HCT116 (cell line): Measurements from ENCODE around the gene RASL11A.

Experiments used
- EGR1 ChIP-seq: IDR thresholded peaks from 2 replicates; pipeline ENCODE4 v1.6.1; 2012; ENCODE audit warnings: low read depth
- EZH2phosphoT487 ChIP-seq: fragments of 200-600 bp; IDR thresholded peaks from 2 replicates; pipeline ENCODE4 v1.6.1; 2018; ENCODE audit warnings: antibody characterized with exemption, borderline replicate concordance
- FOSL1 ChIP-seq: IDR thresholded peaks from 2 replicates; pipeline ENCODE4 v1.6.1; 2012; ENCODE audit warnings: low read depth
- POLR2A ChIP-seq: IDR thresholded peaks from 2 replicates; pipeline ENCODE4 v1.7.0; 2011; ENCODE audit warnings: borderline replicate concordance; ENCODE audit not compliant: insufficient read depth, insufficient read length; ENCODE audit errors: extremely low read depth
- POLR2AphosphoS5 ChIP-seq: IDR thresholded peaks from 2 replicates; pipeline ENCODE4 v1.6.1; 2011; ENCODE audit warnings: mild to moderate bottlenecking, low read depth, low read length, moderate library complexity
- SIN3A ChIP-seq: IDR thresholded peaks from 2 replicates; pipeline ENCODE4 v1.6.1; 2012; ENCODE audit warnings: low read depth
- TCF7L2 ChIP-seq: IDR thresholded peaks from 2 replicates; pipeline ENCODE4 v1.7.0; 2011; ENCODE audit warnings: borderline replicate concordance, inconsistent platforms; ENCODE audit not compliant: insufficient read depth, insufficient read length; ENCODE audit errors: extremely low read depth
- TF ChIP-seq, protein P1 (sequence below), 3 experiments: fragments of 200-600 bp in 1 of 3; sonication (generic) in 1 of 3; IDR thresholded peaks in 2 of 3; conservative IDR thresholded peaks in 1 of 3; 2 replicates each; pipeline ENCODE4 v1.5.1; 2012 to 2017; ENCODE audit warnings: low read depth in 2 of 3, low read length in 2 of 3, antibody characterized with exemption in 1 of 3, borderline replicate concordance in 1 of 3, control low read depth in 1 of 3, mild to moderate bottlenecking in 1 of 3, mixed read lengths in 1 of 3, mixed run types in 1 of 3, moderate library complexity in 1 of 3; ENCODE audit not compliant: insufficient read depth in 1 of 3
- TF ChIP-seq, protein P2 (sequence below): IDR thresholded peaks from 2 replicates; pipeline ENCODE4 v1.6.1; 2012; ENCODE audit warnings: low read depth
- TF ChIP-seq, protein P3 (sequence below): IDR thresholded peaks from 2 replicates; pipeline ENCODE4 v1.6.1; 2012

DNA sequence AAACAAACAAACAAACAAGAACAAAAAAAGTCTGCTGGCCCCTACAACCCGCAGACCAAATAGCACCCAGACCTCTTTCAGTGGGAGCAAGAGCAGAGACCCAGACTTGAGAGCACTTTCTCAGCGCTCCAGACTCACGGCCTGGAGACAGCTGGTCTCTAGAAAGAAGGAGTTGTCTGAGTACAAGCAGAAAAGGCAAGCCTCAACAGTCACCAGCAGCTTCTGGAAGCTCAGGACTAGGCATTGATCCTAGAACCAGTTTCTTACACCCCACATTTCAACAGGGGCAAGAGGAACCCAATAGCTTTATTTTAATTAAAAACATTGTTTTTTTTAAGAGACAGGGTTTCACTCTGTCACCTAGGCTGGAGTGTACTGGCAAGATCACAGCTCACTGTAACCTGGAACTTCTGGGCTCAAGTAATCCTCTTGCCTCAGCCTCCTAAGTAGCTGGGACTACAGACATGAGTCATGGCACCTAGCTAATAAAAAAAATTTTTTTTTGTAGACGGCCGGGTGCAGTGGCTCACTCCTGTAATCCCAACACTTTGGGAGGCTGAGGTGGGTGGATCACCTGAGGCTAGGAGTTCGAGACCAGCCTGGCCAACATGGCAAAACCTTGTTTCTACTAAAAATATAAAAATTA lies 30.4 kb downstream of the RASL11A start:
- TF ChIP-seq EGR1 (no peak), EZH2phosphoT487 (no peak), POLR2AphosphoS5 (no peak), POLR2A (no peak), TCF7L2 (no peak), SIN3A (no peak), FOSL1 (no peak)
- TF ChIP-seq, protein P1, sequence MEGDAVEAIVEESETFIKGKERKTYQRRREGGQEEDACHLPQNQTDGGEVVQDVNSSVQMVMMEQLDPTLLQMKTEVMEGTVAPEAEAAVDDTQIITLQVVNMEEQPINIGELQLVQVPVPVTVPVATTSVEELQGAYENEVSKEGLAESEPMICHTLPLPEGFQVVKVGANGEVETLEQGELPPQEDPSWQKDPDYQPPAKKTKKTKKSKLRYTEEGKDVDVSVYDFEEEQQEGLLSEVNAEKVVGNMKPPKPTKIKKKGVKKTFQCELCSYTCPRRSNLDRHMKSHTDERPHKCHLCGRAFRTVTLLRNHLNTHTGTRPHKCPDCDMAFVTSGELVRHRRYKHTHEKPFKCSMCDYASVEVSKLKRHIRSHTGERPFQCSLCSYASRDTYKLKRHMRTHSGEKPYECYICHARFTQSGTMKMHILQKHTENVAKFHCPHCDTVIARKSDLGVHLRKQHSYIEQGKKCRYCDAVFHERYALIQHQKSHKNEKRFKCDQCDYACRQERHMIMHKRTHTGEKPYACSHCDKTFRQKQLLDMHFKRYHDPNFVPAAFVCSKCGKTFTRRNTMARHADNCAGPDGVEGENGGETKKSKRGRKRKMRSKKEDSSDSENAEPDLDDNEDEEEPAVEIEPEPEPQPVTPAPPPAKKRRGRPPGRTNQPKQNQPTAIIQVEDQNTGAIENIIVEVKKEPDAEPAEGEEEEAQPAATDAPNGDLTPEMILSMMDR (IDR thresholded peaks at IDR 0.05 in 2 of 3, conservative IDR thresholded peaks at IDR 0.05 in 1 of 3; ENCODE audit: borderline replicate concordance in 1 of 3, insufficient read depth in 1 of 3, low read depth in 2 of 3, low read length in 2 of 3), result no peak
- TF ChIP-seq, protein P2, sequence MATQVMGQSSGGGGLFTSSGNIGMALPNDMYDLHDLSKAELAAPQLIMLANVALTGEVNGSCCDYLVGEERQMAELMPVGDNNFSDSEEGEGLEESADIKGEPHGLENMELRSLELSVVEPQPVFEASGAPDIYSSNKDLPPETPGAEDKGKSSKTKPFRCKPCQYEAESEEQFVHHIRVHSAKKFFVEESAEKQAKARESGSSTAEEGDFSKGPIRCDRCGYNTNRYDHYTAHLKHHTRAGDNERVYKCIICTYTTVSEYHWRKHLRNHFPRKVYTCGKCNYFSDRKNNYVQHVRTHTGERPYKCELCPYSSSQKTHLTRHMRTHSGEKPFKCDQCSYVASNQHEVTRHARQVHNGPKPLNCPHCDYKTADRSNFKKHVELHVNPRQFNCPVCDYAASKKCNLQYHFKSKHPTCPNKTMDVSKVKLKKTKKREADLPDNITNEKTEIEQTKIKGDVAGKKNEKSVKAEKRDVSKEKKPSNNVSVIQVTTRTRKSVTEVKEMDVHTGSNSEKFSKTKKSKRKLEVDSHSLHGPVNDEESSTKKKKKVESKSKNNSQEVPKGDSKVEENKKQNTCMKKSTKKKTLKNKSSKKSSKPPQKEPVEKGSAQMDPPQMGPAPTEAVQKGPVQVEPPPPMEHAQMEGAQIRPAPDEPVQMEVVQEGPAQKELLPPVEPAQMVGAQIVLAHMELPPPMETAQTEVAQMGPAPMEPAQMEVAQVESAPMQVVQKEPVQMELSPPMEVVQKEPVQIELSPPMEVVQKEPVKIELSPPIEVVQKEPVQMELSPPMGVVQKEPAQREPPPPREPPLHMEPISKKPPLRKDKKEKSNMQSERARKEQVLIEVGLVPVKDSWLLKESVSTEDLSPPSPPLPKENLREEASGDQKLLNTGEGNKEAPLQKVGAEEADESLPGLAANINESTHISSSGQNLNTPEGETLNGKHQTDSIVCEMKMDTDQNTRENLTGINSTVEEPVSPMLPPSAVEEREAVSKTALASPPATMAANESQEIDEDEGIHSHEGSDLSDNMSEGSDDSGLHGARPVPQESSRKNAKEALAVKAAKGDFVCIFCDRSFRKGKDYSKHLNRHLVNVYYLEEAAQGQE, result no peak
- TF ChIP-seq, protein P3, sequence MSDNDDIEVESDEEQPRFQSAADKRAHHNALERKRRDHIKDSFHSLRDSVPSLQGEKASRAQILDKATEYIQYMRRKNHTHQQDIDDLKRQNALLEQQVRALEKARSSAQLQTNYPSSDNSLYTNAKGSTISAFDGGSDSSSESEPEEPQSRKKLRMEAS, result no peak
